ENCODE data around the gene MYMK. TPM values are rescaled to one million over a fixed set of nuclear protein-coding genes. Genes with fewer than 3 reads are reported as not detected.

MYMK gene
- total and polyA plus RNA-seq, 2 of the 8 experiments (the other 6 are each of a cell fraction or from before 2014, with no cell fraction given) = not detected

GRCh38 chr9:133483611-133484010 is 41.1 kb downstream of the MYMK start:
- Histone ChIP-seq H2BK12ac (ENCODE audit: low read depth, low read length) (no peak overlapping the region), H3K56ac (replicated peaks; ENCODE audit: insufficient read length, low read depth, low read length) (no peak overlapping the region), H2BK5ac (ENCODE audit: low read depth, low read length) (no peak overlapping the region), H3K23me2 (ENCODE audit: low read depth, low read length) (peaks cover 5% of the 10 kb centered on the region; the same call in 1 of the 2 replicates), H2AFZ (ENCODE audit: low read length) (no peak overlapping the region), H3K4me3 (ENCODE audit: extremely low read depth in 1 of 4, insufficient read depth in 2 of 4, low read depth in 3 of 4, low read length in 4 of 4) (no peak overlapping the region), H3K27me3 (replicated peaks in 1 of 4; ENCODE audit: control insufficient read depth in 3 of 4, extremely low read depth in 1 of 4, insufficient read depth in 3 of 4, low read length in 3 of 4) (peaks cover 0 to 4% (median 0%) of the 10 kb centered on the region in 4 experiments; a peak in 2 of 7 replicates), H3K36me3 (ENCODE audit: control insufficient read depth in 2 of 4, insufficient read depth in 4 of 4, low read length in 3 of 4) (no peaks in the 10 kb centered on the region), H3K79me1 (ENCODE audit: low read depth, low read length) (no peaks in the 10 kb centered on the region), H4K8ac (ENCODE audit: extremely low read depth, insufficient read depth, low read length) (no peak overlapping the region), H3K4ac (replicated peaks; ENCODE audit: insufficient read length, low read depth, low read length) (no peak overlapping the region), H2AK5ac (ENCODE audit: low read depth, low read length) (no peak overlapping the region), H3K79me2 (ENCODE audit: control insufficient read depth in 1 of 2, insufficient read depth in 2 of 2, low read length in 2 of 2) (no peaks in the 10 kb centered on the region), H2BK20ac (ENCODE audit: low read length) (no peak overlapping the region), H3K18ac (ENCODE audit: extremely low read depth, low read length) (no peak overlapping the region), H3K9ac (replicated peaks in 1 of 4; ENCODE audit: extremely low read depth in 1 of 4, low read depth in 3 of 4, low read length in 3 of 4) (no peak overlapping the region), H2BK15ac (ENCODE audit: low read length) (no peak overlapping the region), H3K27ac (ENCODE audit: low read depth, low read length) (no peak overlapping the region), H4K20me1 (replicated peaks in 1 of 2; ENCODE audit: control insufficient read depth in 1 of 2, insufficient read depth in 2 of 2, low read length in 2 of 2) (peaks cover 2% of the 10 kb centered on the region in 2 experiments), H3K4me2 (ENCODE audit: insufficient read depth in 1 of 2, low read depth in 2 of 2, low read length in 2 of 2) (no peak overlapping the region), H3K23ac (ENCODE audit: insufficient read length) (no peak overlapping the region), H3K4me1 (replicated peaks in 1 of 4; ENCODE audit: control insufficient read depth in 3 of 4, insufficient read depth in 4 of 4, low read length in 3 of 4) (peaks cover 0 to 4% (median 0%) of the 10 kb centered on the region in 4 experiments; a peak in 2 of 7 replicates), H4K91ac (replicated peaks; ENCODE audit: insufficient read length, low read length) (no peak overlapping the region), H3K9me3 (ENCODE audit: insufficient read depth in 2 of 2, low read depth in 1 of 2, low read length in 1 of 2) (no peaks in the 10 kb centered on the region), H2BK120ac (replicated peaks; ENCODE audit: low read depth, low read length) (no peak overlapping the region), H4K5ac (ENCODE audit: insufficient read length, low read depth, low read length) (no peak overlapping the region), H3K14ac (ENCODE audit: insufficient read length) (no peak overlapping the region)
- DNase-seq (ENCODE audit: low read depth in 1 of 2, low spot score in 2 of 2) (no peak), FAIRE-seq (no peak)
- no peak for TF ChIP-seq ZNF274 (IDR thresholded peaks at IDR 0.05; ENCODE audit: borderline replicate concordance, extremely low read depth, low read length)
- no peak for TF ChIP-seq BACH1 (IDR thresholded peaks at IDR 0.05; ENCODE audit: low read length)
- TF ChIP-seq TCF12 (IDR thresholded peaks at IDR 0.05; ENCODE audit: low read depth, low read length) = no peak
- TF ChIP-seq MAFK (IDR thresholded peaks at IDR 0.05; ENCODE audit: low read depth, low read length) = no peak
- TF ChIP-seq SUZ12 (IDR thresholded peaks at IDR 0.05; ENCODE audit: low read length) = no peak
- TF ChIP-seq CEBPB (IDR thresholded peaks at IDR 0.05; ENCODE audit: low read depth, low read length) = no peak
- no peak for TF ChIP-seq HDAC2 (IDR thresholded peaks at IDR 0.05; ENCODE audit: borderline replicate concordance in 1 of 2, low read depth in 2 of 2, low read length in 2 of 2)
- TF ChIP-seq, protein P1, sequence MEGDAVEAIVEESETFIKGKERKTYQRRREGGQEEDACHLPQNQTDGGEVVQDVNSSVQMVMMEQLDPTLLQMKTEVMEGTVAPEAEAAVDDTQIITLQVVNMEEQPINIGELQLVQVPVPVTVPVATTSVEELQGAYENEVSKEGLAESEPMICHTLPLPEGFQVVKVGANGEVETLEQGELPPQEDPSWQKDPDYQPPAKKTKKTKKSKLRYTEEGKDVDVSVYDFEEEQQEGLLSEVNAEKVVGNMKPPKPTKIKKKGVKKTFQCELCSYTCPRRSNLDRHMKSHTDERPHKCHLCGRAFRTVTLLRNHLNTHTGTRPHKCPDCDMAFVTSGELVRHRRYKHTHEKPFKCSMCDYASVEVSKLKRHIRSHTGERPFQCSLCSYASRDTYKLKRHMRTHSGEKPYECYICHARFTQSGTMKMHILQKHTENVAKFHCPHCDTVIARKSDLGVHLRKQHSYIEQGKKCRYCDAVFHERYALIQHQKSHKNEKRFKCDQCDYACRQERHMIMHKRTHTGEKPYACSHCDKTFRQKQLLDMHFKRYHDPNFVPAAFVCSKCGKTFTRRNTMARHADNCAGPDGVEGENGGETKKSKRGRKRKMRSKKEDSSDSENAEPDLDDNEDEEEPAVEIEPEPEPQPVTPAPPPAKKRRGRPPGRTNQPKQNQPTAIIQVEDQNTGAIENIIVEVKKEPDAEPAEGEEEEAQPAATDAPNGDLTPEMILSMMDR (IDR thresholded peaks at IDR 0.05; ENCODE audit: control extremely low read depth in 1 of 3, insufficient read depth in 1 of 3, low read depth in 1 of 3, low read length in 3 of 3) = no peak
- TF ChIP-seq RAD21 (IDR thresholded peaks at IDR 0.05 in 1 of 2, conservative IDR thresholded peaks at IDR 0.05 in 1 of 2; ENCODE audit: low read depth in 2 of 2, low read length in 2 of 2) = no peak
- 83% methylated on average over 8 of the region's 9 CpGs; no CpG with 5 or more reads in 1 of the 2 experiments for WGBS, 2 experiments (ENCODE audit: extremely low coverage in 1 of 2, insufficient coverage in 1 of 2, insufficient read length in 1 of 2, insufficient replicate concordance in 2 of 2, low coverage in 1 of 2, low lambda C conversion rate in 2 of 2, missing lambda C conversion rate in 1 of 2)
- ChIA-PET CTCF (ENCODE audit: partially characterized antibody) (interaction anchor here (0.7 to 2.6 kb wide), 8 partner anchors 11 to 144 kb away, joined by 3 to 13 read pairs (median 3); partner anchors contain the start of genes ADAMTS13, SURF1 and SURF2), POLR2A (ENCODE audit: partially characterized antibody) (interaction anchor here (3.5 kb wide), 1 partner anchor 135 kb away, joined by 12 read pairs; the partner anchor contains the start of genes MED22 and RPL7A)
